ENCODE results near the gene VDR. TPM values are rescaled to one million over a fixed set of nuclear protein-coding genes. Genes with fewer than 3 reads are reported as not detected.

The VDR gene
- total RNA-seq, 1 donor from 2014 or later = 0.33 TPM

GRCh38 chr12:47896633-47897032 lies 8.2 kb downstream of the VDR start:
- no peak for DNase-seq
- H3K4me1 ChIP-seq = peaks cover 11% of the 10 kb centered on the region
- H3K27me3 ChIP-seq (ENCODE audit: low read depth) = peaks cover 59% of the 10 kb centered on the region
- intact Hi-C loops (cut with micrococcal nuclease) = no loop called here
- no peaks in the 10 kb centered on the region for H3K9me3 ChIP-seq (replicated peaks)
- no peak overlapping the region for H3K27ac ChIP-seq (replicated peaks)
- no peaks in the 10 kb centered on the region for H3K36me3 ChIP-seq
- no peak for TF ChIP-seq CTCF (IDR thresholded peaks at IDR 0.05; ENCODE audit: borderline replicate concordance)
- no peak overlapping the region for H3K4me3 ChIP-seq

GRCh38 chr12:47896022-47896421 lies 8.8 kb downstream of the VDR start:
- no peak overlapping the region for H3K27ac ChIP-seq (replicated peaks)
- DNase-seq = no peak
- no peak for TF ChIP-seq CTCF (IDR thresholded peaks at IDR 0.05; ENCODE audit: borderline replicate concordance)
- H3K4me1 ChIP-seq = peaks cover 9% of the 10 kb centered on the region
- H3K4me3 ChIP-seq = no peak overlapping the region
- peaks cover 53% of the 10 kb centered on the region for H3K27me3 ChIP-seq (ENCODE audit: low read depth)
- intact Hi-C loops (cut with micrococcal nuclease) = no loop called here
- no peaks in the 10 kb centered on the region for H3K36me3 ChIP-seq
- no peaks in the 10 kb centered on the region for H3K9me3 ChIP-seq (replicated peaks)

GRCh38 chr12:47894652-47895051 lies 10.1 kb downstream of the VDR start:
- Histone ChIP-seq H3K27ac (replicated peaks) (no peak overlapping the region), H3K36me3 (no peaks in the 10 kb centered on the region), H3K9me3 (replicated peaks) (no peaks in the 10 kb centered on the region), H3K4me1 (no peaks in the 10 kb centered on the region), H3K27me3 (ENCODE audit: low read depth) (peaks cover 40% of the 10 kb centered on the region), H3K4me3 (no peak overlapping the region)
- intact Hi-C loops (cut with micrococcal nuclease) = no loop called here
- no peak for DNase-seq
- TF ChIP-seq CTCF (IDR thresholded peaks at IDR 0.05; ENCODE audit: borderline replicate concordance) = no peak

GRCh38 chr12:47894068-47894467 lies 10.7 kb downstream of the VDR start:
- Histone ChIP-seq H3K9me3 (replicated peaks) (no peaks in the 10 kb centered on the region), H3K4me3 (no peak overlapping the region), H3K27me3 (ENCODE audit: low read depth) (peaks cover 34% of the 10 kb centered on the region), H3K4me1 (no peaks in the 10 kb centered on the region), H3K27ac (replicated peaks) (no peak overlapping the region), H3K36me3 (no peaks in the 10 kb centered on the region)
- intact Hi-C loops (cut with micrococcal nuclease) = no loop called here
- no peak for TF ChIP-seq CTCF (IDR thresholded peaks at IDR 0.05; ENCODE audit: borderline replicate concordance)
- DNase-seq = no peak

GRCh38 chr12:47892819-47893218 lies 12.0 kb downstream of the VDR start:
- intact Hi-C loops (cut with micrococcal nuclease) = no loop called here

More at GRCh38 chr12:47892819-47893218, 12.0 kb downstream of the VDR start:
- Histone ChIP-seq H3K27me3 (ENCODE audit: low read depth) (peaks cover 26% of the 10 kb centered on the region), H3K36me3 (no peaks in the 10 kb centered on the region), H3K4me1 (no peaks in the 10 kb centered on the region), H3K9me3 (replicated peaks) (no peaks in the 10 kb centered on the region), H3K4me3 (no peak overlapping the region), H3K27ac (replicated peaks) (no peak overlapping the region)
- no peak for TF ChIP-seq CTCF (IDR thresholded peaks at IDR 0.05; ENCODE audit: borderline replicate concordance)
- no peak for DNase-seq

Measured in left ventricle myocardium inferior (tissue), 1 donor.